Stomach smooth muscle (tissue), 2 donors: Measurements from ENCODE around the gene KRI1.
A peak's percentile ranks its signal among the peaks of the same experiment; 100 is the strongest.

Experiments used
- H3K27ac ChIP-seq: one replicate; pipeline ENCODE4 v1.7.0; 2013; ENCODE audit warnings: mild to moderate bottlenecking, low read length, inconsistent platforms
- H3K27me3 ChIP-seq, 2 donors: one replicate each; pipeline ENCODE4 v1.7.0; 2013; ENCODE audit warnings: low read length in 2 of 2; ENCODE audit not compliant: insufficient read depth in 2 of 2, control insufficient read depth in 1 of 2
- H3K36me3 ChIP-seq, 2 donors: one replicate each; pipeline ENCODE4 v1.7.0; 2013; ENCODE audit warnings: low read length in 2 of 2; ENCODE audit not compliant: control insufficient read depth in 2 of 2, insufficient read depth in 2 of 2
- H3K4me1 ChIP-seq: one replicate; pipeline ENCODE4 v1.7.0; 2013; ENCODE audit warnings: low read length; ENCODE audit not compliant: control insufficient read depth, insufficient read depth
- H3K4me3 ChIP-seq, 2 donors: one replicate each; pipeline ENCODE4 v1.7.0; 2013; ENCODE audit warnings: low read length in 2 of 2
- H3K9ac ChIP-seq, 2 donors: one replicate each; pipeline ENCODE4 v1.7.0; 2013; ENCODE audit warnings: low read length in 2 of 2, mild to moderate bottlenecking in 1 of 2
- H3K9me3 ChIP-seq, 2 donors: one replicate each; pipeline ENCODE4 v1.7.0; 2013; ENCODE audit warnings: low read length in 2 of 2; ENCODE audit not compliant: control insufficient read depth in 2 of 2
- donor health status: healthy.
- donor health status: Pancreatic carcinoma.

Gene KRI1

DNA sequence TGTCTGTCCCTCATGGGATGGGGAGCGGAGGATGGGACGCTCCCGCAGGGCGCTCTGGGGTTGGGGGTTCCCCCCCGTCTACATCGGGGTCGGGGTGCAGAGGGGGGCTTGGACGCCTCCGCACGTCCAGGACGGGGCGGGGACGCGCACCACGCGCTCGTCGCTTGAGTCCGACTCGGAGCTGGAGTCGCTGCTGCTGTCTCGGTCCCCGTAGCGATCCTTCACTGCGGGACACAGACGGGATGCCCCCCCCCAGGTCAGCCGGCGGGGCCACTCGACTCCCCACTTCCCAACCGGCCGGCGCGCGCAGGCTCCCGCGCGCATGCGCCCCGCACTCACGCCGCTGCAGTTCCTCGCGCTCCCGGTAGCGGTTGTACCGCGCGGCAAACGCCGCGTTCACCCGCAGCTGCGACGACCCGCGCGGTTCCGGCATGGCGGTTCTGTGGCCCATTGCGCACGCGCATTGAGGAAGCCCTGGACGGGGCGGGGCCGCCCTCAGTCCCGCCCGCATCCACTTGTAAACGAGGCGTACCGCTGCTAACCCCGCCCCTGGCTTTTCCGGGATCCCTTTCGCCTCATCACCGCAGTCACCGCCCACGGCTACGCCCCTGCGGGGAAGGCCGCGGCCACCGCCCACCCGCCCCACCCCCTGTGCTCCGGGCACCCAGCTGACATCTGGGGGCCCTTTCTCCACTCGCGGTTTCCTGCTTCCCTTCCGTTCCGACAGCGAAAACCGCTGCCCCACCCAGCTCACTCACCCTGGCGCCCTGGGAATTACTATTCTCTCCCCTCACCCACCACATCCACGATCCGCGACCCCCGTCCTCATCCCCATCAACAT is at the start of gene KRI1:
KRI1 (minus strand) TSS at position 444 of the 841 bp plus-strand sequence; CDS start at position 433, 11 bp downstream.
- peak within 1 kb of the TSS; percentile 78 to 87 for H3K9ac ChIP-seq
- H3K4me3 ChIP-seq = peak within 1 kb of the TSS; percentile 88 to 94
- peak within 1 kb of the TSS; percentile 77 for H3K27ac ChIP-seq
- no peaks in the 10 kb centered on the region for H3K9me3 ChIP-seq
- H3K4me1 ChIP-seq = peaks cover 37% of the 10 kb centered on the region
- H3K36me3 ChIP-seq = no peaks in the 10 kb centered on the region
- no peaks in the 10 kb centered on the region for H3K27me3 ChIP-seq

DNA sequence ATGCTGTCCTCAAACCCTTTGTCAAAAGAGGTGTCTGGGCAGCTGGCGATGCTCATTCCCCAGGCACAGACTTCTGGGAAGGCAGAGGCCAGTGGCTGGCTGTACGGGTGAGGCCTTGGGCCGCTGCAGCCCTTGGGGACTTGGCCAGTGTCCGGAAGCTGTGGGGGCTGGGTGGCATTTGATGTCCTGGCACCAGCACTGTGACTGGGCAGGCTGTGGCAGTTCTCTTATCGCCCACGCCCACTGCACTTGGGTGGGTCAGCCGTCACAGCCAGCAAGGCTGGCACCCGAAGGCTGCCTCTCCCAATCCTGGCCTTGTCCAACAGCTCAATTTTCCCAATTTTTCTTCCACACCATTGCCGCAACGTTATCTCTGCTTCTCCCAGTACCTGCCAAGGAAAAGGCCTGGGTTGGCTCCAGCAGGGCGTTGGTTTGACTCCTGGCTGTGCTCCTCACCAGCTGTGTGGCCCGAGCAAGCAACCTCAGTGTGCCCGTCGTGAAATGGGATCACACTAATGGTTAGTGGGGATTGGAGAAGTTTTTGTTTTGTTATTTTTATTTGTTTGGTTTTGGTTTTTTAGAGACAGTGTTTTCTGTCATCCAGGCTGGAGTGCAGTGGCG is 46.8 kb upstream of the KRI1 start:
- Histone ChIP-seq H3K9ac (no peak overlapping the region), H3K4me3 (no peak overlapping the region), H3K4me1 (no peaks in the 10 kb centered on the region), H3K9me3 (no peaks in the 10 kb centered on the region), H3K36me3 (no peaks in the 10 kb centered on the region), H3K27ac (no peak overlapping the region), H3K27me3 (no peaks in the 10 kb centered on the region)

DNA sequence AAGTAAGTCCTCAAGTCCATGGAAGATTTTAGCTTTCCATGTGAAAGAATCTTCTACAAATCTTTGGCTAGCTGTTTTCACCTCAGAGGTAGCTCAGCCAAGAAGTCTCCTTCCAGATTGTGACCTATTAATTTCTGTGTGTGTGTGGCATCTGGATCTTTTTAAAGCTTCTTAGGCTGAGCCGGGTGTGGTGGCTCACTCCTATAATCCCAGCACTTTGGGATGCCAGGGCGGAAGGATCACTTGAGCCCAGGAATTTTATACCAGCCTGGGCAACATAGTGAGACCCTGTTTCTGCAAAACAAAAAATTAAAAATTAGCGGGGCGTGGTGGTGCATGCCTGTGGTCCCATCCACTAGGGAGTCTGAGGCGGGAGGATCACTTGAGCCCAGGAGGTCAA is 46.1 kb upstream of the KRI1 start:
- H3K27ac ChIP-seq = no peak overlapping the region
- no peaks in the 10 kb centered on the region for H3K27me3 ChIP-seq
- H3K36me3 ChIP-seq = no peaks in the 10 kb centered on the region
- H3K9ac ChIP-seq = no peak overlapping the region
- H3K9me3 ChIP-seq = no peaks in the 10 kb centered on the region
- no peaks in the 10 kb centered on the region for H3K4me1 ChIP-seq
- no peak overlapping the region for H3K4me3 ChIP-seq

DNA sequence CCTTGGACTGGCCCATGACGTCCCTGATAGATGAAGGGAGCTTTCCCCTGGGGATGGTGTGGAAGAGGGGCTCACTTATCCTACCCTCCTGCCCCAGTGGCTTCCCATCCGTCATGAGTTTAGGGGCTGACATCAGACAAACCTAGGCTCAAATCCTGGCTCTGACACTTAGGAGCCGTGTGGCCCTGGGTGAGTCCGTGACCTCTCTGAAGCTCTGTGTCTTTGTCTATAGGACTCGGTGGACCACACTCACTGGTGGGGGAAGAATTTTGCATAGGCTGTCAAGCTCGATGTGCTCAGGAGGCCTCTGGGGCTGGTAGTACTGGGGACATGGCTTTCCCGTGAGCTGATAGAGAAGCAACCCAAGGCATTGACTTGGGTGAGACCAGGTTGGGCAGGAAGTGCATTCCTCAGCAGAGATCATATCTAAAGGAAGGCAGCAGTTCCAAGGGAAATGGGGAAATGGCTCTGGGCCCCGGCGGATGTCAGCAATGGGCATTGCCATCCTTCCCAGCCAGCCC is 38.7 kb upstream of the KRI1 start:
- H3K9ac ChIP-seq = no peak overlapping the region
- H3K27ac ChIP-seq = no peak overlapping the region
- H3K9me3 ChIP-seq = no peaks in the 10 kb centered on the region
- H3K4me1 ChIP-seq = peaks cover 19% of the 10 kb centered on the region
- H3K36me3 ChIP-seq = no peaks in the 10 kb centered on the region
- peak overlapping the region in 1 of 2 donors; percentile 88 for H3K4me3 ChIP-seq
- no peaks in the 10 kb centered on the region for H3K27me3 ChIP-seq

DNA sequence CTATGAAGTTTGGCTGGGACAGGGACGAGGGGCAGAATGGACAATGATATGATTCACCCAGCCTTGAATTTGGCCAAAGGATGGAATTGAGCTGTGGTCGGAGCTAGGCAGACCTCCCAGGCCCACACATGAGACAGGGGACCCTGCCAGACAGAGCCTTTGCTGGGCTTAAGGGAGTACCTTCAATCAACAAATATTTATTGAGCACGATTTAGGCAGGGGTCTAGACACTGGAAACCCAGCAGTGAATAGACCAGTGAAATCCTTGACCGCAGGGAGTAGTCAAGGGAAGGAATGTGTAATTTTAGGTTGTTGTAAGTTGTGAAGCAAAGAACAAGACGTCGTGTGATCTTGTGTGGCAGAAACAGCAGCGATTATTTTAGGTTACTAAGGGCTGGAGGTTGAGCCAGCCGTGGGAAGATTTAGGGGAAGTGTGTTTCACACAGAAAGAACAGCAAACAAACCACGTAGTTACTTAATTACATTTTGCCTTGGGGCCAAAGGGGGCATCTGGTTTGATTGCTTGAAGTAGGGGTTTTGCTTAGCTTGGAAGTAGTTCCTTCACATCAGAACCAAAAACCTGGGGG is 38.2 kb upstream of the KRI1 start:
- peak overlapping the region in 1 of 2 donors; percentile 88 for H3K4me3 ChIP-seq
- peak overlapping the region; percentile 53 for H3K27ac ChIP-seq
- H3K27me3 ChIP-seq = no peaks in the 10 kb centered on the region
- H3K9ac ChIP-seq = no peak overlapping the region
- H3K36me3 ChIP-seq = no peaks in the 10 kb centered on the region
- H3K4me1 ChIP-seq = peaks cover 19% of the 10 kb centered on the region
- no peaks in the 10 kb centered on the region for H3K9me3 ChIP-seq

DNA sequence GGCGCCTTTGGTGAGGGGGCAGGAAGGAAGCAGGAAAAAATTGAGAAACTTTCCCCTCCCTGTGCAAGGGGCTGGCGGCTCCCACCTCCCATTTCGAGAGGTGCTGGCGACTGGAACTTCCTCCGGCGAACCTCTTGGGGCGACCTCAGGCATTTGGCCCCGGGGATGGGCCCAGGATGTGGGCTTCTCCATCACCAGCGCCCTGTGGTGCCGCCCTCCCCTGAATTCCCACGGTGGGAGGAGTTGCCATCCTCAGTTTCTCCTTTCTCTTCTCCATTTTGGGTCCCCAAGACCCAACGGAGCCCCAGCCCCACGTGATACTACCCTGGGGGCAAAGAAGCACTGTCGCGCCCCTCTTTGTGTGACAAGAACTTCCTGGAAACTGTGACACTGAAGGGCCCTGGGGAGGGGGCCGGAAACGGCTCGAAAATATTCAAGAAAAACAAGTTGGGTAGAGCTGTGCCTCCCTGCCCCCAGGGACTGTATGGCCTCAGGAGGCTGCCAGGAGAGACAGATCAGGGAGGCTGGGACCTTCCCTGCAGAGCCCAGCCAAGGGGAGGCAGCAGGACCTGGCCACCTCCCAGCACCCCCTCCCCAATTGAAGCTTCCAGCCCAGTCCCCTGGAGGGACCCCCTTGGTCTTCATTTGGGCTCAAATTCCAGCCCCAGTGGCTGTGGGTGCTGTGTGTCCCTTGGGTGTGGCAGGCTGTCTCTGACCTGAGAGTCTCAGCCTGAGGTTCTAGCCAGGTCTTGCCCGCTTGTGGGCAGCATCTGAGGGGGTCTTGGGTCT is 37.5 kb upstream of the KRI1 start:
- no peaks in the 10 kb centered on the region for H3K36me3 ChIP-seq
- H3K4me3 ChIP-seq = peak overlapping the region; percentile 88 to 91
- H3K27me3 ChIP-seq = no peaks in the 10 kb centered on the region
- peak overlapping the region; percentile 71 to 88 for H3K9ac ChIP-seq
- no peaks in the 10 kb centered on the region for H3K9me3 ChIP-seq
- H3K4me1 ChIP-seq = peaks cover 19% of the 10 kb centered on the region
- peak overlapping the region; percentile 53 for H3K27ac ChIP-seq

DNA sequence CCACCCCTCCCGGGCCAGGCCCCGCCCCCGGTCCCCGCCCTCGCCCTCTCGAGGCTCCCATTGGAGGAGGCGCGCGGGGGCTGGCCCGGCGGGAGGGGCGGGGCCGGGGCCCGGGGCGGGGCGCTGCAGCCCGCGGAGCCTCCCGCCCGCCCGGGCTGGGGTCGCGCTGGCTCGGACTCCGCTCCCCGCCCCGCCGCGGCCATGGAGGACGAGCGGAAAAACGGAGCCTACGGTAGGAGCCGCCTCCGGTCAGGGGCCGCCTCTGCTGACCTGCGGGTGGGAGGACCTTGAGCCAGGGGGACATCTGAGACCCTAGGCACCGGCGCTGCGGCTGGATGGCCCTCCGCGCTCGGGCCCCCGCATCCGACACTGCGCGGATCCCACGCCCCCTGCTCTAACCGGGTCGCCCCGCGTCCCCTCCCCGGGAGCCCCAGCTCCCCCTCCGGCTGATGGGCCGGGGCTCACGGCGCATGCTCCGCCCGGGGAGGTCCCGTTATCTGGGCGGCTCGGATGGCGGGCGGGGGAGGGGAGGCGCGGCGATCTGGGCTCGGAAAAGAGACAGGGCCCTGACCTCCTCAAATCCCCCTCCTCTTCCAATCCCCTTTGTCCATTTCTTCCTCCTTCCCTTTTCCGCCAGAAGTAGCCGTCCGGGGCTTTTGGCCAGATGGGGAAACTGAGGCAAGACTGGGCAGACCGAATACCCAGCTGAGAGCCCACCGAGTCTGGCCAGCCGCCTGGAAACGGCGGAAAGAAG is 36.7 kb upstream of the KRI1 start:
- H3K27me3 ChIP-seq = no peaks in the 10 kb centered on the region
- H3K9me3 ChIP-seq = no peaks in the 10 kb centered on the region
- no peaks in the 10 kb centered on the region for H3K36me3 ChIP-seq
- H3K9ac ChIP-seq = peak overlapping the region; percentile 71 to 88
- H3K4me1 ChIP-seq = peaks cover 19% of the 10 kb centered on the region
- H3K4me3 ChIP-seq = peak overlapping the region; percentile 88 to 91
- H3K27ac ChIP-seq = peak overlapping the region; percentile 53

DNA sequence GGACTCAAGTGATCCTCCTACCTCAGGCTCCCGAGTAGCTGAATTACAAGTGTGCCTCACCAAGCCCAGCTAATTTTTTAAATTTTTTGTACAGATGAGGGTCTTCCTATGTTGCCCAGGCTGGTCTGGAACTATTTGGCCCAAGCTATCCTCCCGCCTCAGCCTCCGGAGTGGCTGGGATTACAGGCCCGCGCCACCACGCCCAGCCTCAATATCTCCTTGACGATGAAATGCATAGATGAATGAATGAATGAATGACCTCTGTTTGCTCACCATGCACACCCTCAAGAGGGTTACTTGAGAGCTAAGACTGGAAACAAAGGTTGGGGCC is 36.2 kb upstream of the KRI1 start:
- Histone ChIP-seq H3K9ac (no peak overlapping the region), H3K4me1 (peaks cover 19% of the 10 kb centered on the region), H3K36me3 (no peaks in the 10 kb centered on the region), H3K27ac (no peak overlapping the region), H3K27me3 (no peaks in the 10 kb centered on the region), H3K9me3 (no peaks in the 10 kb centered on the region), H3K4me3 (peak overlapping the region; percentile 43 to 60)

DNA sequence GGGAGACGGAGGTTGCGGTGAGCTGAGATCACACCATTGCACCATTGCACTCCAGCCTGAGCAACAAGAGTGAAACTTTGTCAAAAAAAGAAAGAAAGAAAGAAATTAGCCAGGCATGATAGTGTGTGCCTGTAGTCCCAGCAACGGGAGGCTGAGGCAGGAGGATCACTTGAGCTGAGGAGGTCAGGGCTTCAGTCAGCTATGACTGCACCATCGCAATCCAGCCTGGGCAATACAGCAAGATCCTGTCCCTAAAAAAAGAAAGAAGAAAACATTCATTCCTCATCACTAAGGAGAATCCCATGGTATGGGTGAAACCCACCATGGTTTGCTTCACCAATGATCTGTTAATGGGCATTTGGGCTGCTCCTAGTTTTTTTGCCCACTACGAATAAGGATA is 34.3 kb upstream of the KRI1 start:
- no peaks in the 10 kb centered on the region for H3K9me3 ChIP-seq
- H3K4me1 ChIP-seq = peaks cover 19% of the 10 kb centered on the region
- no peaks in the 10 kb centered on the region for H3K27me3 ChIP-seq
- no peak overlapping the region for H3K27ac ChIP-seq
- H3K4me3 ChIP-seq = no peak overlapping the region
- H3K9ac ChIP-seq = no peak overlapping the region
- H3K36me3 ChIP-seq = no peaks in the 10 kb centered on the region
